WTC11 (cell line): Measurements from ENCODE around the gene KCNK15.

Source experiments
- CTCF ChIP-seq: fragments of 200-600 bp; IDR thresholded peaks from 2 replicates; pipeline ENCODE4 v1.8.0; 2022; ENCODE audit warnings: antibody characterized with exemption
- TCF7 ChIP-seq: sonication (generic); formaldehyde crosslinking; IDR thresholded peaks from 2 replicates; pipeline ENCODE4 v1.8.0; 2022; ENCODE audit warnings: mild to moderate bottlenecking, low read depth, missing genetic modification reagents, moderate library complexity

- TF ChIP-seq CTCF, result no peak
- TF ChIP-seq TCF7, result no peak
Observed at GRCh38 chr20:44696315-44696714, 49.4 kb upstream of the KCNK15 start.
